ENCODE results near the gene HYAL1. TPM values are rescaled to one million over a fixed set of nuclear protein-coding genes. Genes with fewer than 3 reads are reported as not detected.

Gene HYAL1
- total RNA-seq, 1 donor from 2014 or later: 3.0 TPM

DNA sequence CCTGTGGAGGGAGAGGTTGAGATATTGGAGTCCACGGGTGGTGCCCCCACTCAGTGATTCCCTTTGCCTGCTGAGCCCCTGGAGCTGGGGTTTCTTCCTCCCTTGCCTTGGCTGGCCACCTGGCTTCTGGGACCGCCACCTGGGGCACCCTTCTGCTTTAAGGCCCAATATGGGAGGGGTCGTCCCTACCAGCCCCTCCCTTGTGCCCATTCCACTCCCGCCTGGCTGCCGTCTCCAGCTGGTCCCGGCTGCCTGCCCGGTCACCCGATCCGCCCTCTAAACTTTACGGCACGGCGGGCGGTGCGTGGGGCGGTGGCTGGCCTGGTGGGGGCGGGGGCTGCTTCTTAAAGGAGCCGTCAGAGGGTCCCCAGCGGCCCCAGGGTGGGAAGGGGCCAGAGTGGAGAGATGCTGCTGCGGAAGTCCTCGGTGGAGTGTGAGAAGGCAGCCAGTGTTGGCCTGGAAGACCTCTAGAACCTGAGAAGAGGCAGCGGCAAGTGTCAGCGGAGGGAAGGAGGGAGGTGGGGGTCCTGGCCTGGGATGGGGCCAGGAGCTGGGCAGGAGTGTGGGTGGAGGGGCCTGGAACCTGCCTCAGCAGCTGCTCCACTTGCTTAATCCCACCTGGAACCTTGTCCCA is 36.0 kb downstream of the HYAL1 start:
- no peak overlapping the region for H3K4me3 Mint-ChIP-seq
- no peaks in the 10 kb centered on the region for H3K36me3 ChIP-seq
- no peaks in the 10 kb centered on the region for H3K9me3 ChIP-seq (ENCODE audit: low read depth)
- no peak overlapping the region for H3K27ac Mint-ChIP-seq
- H3K9ac ChIP-seq: no peak overlapping the region
- H3K4me2 ChIP-seq: peak overlapping the region; percentile 58
- peak; percentile 52 for DNase-seq (ENCODE audit: low spot score)
- peaks cover 52% of the 10 kb centered on the region for H3K4me1 ChIP-seq
- H3K4me1 Mint-ChIP-seq: peaks cover 71% of the 10 kb centered on the region
- TF ChIP-seq EZH2 (IDR thresholded peaks at IDR 0.05): no peak
- TF ChIP-seq, protein P1, sequence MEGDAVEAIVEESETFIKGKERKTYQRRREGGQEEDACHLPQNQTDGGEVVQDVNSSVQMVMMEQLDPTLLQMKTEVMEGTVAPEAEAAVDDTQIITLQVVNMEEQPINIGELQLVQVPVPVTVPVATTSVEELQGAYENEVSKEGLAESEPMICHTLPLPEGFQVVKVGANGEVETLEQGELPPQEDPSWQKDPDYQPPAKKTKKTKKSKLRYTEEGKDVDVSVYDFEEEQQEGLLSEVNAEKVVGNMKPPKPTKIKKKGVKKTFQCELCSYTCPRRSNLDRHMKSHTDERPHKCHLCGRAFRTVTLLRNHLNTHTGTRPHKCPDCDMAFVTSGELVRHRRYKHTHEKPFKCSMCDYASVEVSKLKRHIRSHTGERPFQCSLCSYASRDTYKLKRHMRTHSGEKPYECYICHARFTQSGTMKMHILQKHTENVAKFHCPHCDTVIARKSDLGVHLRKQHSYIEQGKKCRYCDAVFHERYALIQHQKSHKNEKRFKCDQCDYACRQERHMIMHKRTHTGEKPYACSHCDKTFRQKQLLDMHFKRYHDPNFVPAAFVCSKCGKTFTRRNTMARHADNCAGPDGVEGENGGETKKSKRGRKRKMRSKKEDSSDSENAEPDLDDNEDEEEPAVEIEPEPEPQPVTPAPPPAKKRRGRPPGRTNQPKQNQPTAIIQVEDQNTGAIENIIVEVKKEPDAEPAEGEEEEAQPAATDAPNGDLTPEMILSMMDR (IDR thresholded peaks at IDR 0.05): no peak
- TF ChIP-seq EZH2phosphoT487 (IDR thresholded peaks at IDR 0.05): no peak
- no peaks in the 10 kb centered on the region for H4K20me1 ChIP-seq (ENCODE audit: low read depth)
- H3K27me3 Mint-ChIP-seq (ENCODE audit: insufficient read depth, low read depth): peaks cover 11% of the 10 kb centered on the region
- H3K27ac ChIP-seq: no peak overlapping the region
- peak overlapping the region; percentile 16 for H3K4me3 ChIP-seq
- H3K79me2 ChIP-seq (ENCODE audit: low read depth): no peaks in the 10 kb centered on the region
- no peaks in the 10 kb centered on the region for H3K27me3 ChIP-seq
- peaks cover 41% of the 10 kb centered on the region for H3F3A ChIP-seq (ENCODE audit: low read depth)
- no peaks in the 10 kb centered on the region for H3K9me3 Mint-ChIP-seq
- no peaks in the 10 kb centered on the region for H3K36me3 Mint-ChIP-seq
- H2AFZ ChIP-seq (replicated peaks): no peak overlapping the region

DNA sequence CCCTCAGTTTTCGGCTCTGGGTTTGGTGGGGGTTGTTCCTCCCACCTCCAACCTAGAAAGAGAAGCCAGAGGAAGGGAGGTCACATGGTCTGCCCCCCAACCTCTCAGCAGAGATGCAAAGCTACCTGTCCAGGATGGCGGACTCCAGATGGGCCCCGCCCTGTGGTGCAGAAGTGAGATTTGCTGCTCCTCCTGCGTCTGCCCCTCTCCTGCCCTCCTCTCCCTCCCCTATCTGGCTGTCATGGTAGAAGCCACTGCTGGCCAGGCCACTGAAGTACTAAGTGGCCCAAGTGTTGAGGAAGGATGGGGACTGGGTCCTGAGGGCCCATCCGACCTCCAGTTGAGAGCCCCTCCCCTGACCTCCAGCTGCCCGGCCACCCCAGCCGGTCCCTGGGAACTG is 36.5 kb downstream of the HYAL1 start:
- no peak for TF ChIP-seq EZH2phosphoT487 (IDR thresholded peaks at IDR 0.05)
- TF ChIP-seq, protein P1 (IDR thresholded peaks at IDR 0.05): no peak
- no peak for TF ChIP-seq EZH2 (IDR thresholded peaks at IDR 0.05)
- H3K9ac ChIP-seq: no peak overlapping the region
- H3K27ac Mint-ChIP-seq: no peak overlapping the region

DNA sequence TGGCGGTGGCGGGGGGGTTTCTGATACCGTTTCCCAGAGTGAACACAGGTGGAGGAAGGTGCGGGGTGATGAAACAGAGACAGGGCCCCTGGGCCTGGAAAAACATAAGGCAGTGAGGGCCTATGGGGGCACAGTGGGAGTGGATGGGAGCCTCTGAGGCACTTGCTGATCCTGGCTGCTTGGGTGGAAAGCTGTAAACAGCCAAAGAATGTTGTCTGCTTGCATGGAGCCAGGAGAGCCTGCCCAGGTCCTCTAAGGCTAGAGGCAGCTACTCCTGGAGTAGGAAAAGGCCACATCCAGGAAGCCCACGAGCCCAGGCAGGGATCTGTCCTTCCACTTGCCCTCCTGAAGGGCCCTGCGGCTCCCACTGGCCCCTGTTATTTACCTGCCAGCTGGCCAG is 37.4 kb downstream of the HYAL1 start:
- H3K79me2 ChIP-seq (ENCODE audit: low read depth): no peaks in the 10 kb centered on the region
- peaks cover 47% of the 10 kb centered on the region for H3F3A ChIP-seq (ENCODE audit: low read depth)
- H4K20me1 ChIP-seq (ENCODE audit: low read depth): no peaks in the 10 kb centered on the region
- H3K36me3 ChIP-seq: no peaks in the 10 kb centered on the region
- Mint-ChIP-seq H3K27me3 (ENCODE audit: insufficient read depth, low read depth) (peaks cover 13% of the 10 kb centered on the region), H3K4me1 (peaks cover 72% of the 10 kb centered on the region), H3K4me3 (no peak overlapping the region), H3K27ac (peak overlapping the region; percentile 83), H3K36me3 (no peaks in the 10 kb centered on the region), H3K9me3 (no peaks in the 10 kb centered on the region)
- no peak for TF ChIP-seq EZH2 (IDR thresholded peaks at IDR 0.05)
- no peak for TF ChIP-seq EZH2phosphoT487 (IDR thresholded peaks at IDR 0.05)
- TF ChIP-seq, protein P1 (IDR thresholded peaks at IDR 0.05): no peak
- no peak overlapping the region for H3K9ac ChIP-seq
- H3K27ac ChIP-seq: no peak overlapping the region
- DNase-seq (ENCODE audit: low spot score): no peak
- H3K27me3 ChIP-seq: no peaks in the 10 kb centered on the region
- no peak overlapping the region for H3K4me2 ChIP-seq
- H2AFZ ChIP-seq (replicated peaks): no peak overlapping the region
- no peak overlapping the region for H3K4me3 ChIP-seq
- H3K4me1 ChIP-seq: peaks cover 57% of the 10 kb centered on the region
- H3K9me3 ChIP-seq (ENCODE audit: low read depth): no peaks in the 10 kb centered on the region

More for the DNA sequence above, 36.5 kb downstream of the HYAL1 start:
- Histone ChIP-seq H3K4me3 (no peak overlapping the region), H2AFZ (replicated peaks) (no peak overlapping the region), H3K9me3 (ENCODE audit: low read depth) (no peaks in the 10 kb centered on the region), H3K4me1 (peaks cover 52% of the 10 kb centered on the region), H3K36me3 (no peaks in the 10 kb centered on the region), H3K4me2 (peak overlapping the region; percentile 58), H3K79me2 (ENCODE audit: low read depth) (no peaks in the 10 kb centered on the region), H3K27ac (no peak overlapping the region), H4K20me1 (ENCODE audit: low read depth) (no peaks in the 10 kb centered on the region), H3F3A (ENCODE audit: low read depth) (peaks cover 41% of the 10 kb centered on the region), H3K27me3 (no peaks in the 10 kb centered on the region)
- Mint-ChIP-seq H3K4me3 (no peak overlapping the region), H3K36me3 (no peaks in the 10 kb centered on the region), H3K4me1 (peaks cover 73% of the 10 kb centered on the region), H3K27me3 (ENCODE audit: insufficient read depth, low read depth) (peaks cover 13% of the 10 kb centered on the region), H3K9me3 (no peaks in the 10 kb centered on the region)
- DNase-seq (ENCODE audit: low spot score): no peak
